ENCODE results near the gene XYLT2. TPM values are rescaled to one million over a fixed set of nuclear protein-coding genes. Genes with fewer than 3 reads are reported as not detected.

Gene XYLT2
- total and polyA plus RNA-seq, 10 of the 15 experiments (the other 5 are each of a cell fraction or from before 2014, with no cell fraction given): 0.82 to 20.6 (median 13.0) TPM

- TF ChIP-seq CREB1 (IDR thresholded peaks at IDR 0.05; ENCODE audit: low read depth): no peak
Observed at GRCh38 chr17:50339381-50339780, 6.5 kb upstream of the XYLT2 start (continued).

GRCh38 chr17:50344731-50345365 is 1.1 kb upstream of the XYLT2 start:
- Histone ChIP-seq H3K4me3 (peak overlapping the region; percentile 70), H3K4me1 (ENCODE audit: control insufficient read depth, insufficient read depth, low read length) (peaks cover 3% of the 10 kb centered on the region), H3K9ac (ENCODE audit: control insufficient read depth, insufficient read depth, low read length) (no peak overlapping the region), H3K79me2 (ENCODE audit: control insufficient read depth, insufficient read depth, low read length) (peaks cover 5% of the 10 kb centered on the region), H3K27me3 (replicated peaks in 1 of 2; ENCODE audit: control insufficient read depth in 2 of 2, insufficient read depth in 2 of 2, low read length in 1 of 2) (no peaks in the 10 kb centered on the region), H3K27ac (ENCODE audit: control insufficient read depth, insufficient read depth) (no peak overlapping the region), H3K36me3 (ENCODE audit: control insufficient read depth in 2 of 2, insufficient read depth in 2 of 2, low read length in 1 of 2) (no peaks in the 10 kb centered on the region; a peak in 2 of 4 replicates), H3K9me3 (replicated peaks; ENCODE audit: control insufficient read depth, insufficient read depth, low read length) (no peaks in the 10 kb centered on the region; the same call in 2 of the 3 replicates), H2AFZ (ENCODE audit: control insufficient read depth, low read depth, low read length) (no peak overlapping the region), H4K20me1 (ENCODE audit: control insufficient read depth, insufficient read depth) (no peaks in the 10 kb centered on the region), H3K4me2 (ENCODE audit: control insufficient read depth, insufficient read depth) (peak overlapping the region; percentile 96; the same call in 1 of the 2 replicates)
- ATAC-seq (no peak), DNase-seq (ENCODE audit: low read depth, low spot score) (no peak), FAIRE-seq (no peak)
- ChIA-PET RAD21 (ENCODE audit: unreplicated experiment) (interaction anchor here (0.8 kb wide), 1 partner anchor 52 kb away, joined by 3 read pairs; the partner anchor contains the start of gene LRRC59), POLR2A (interaction anchor here (0.7 to 1.1 kb wide), 2 partner anchors 27 to 29 kb away, joined by 4 read pairs; no protein-coding TSS in a partner anchor), SMC1A (ENCODE audit: uncharacterized antibody, unreplicated experiment) (interaction anchor here (0.6 kb wide), 1 partner anchor 28 kb away, joined by 3 read pairs; no protein-coding TSS in a partner anchor), CTCF (interaction anchor here (1.2 to 8.0 kb wide), 3 partner anchors 17 to 251 kb away, joined by 3 to 68 read pairs (median 3); no protein-coding TSS in a partner anchor)
- no peak for TF ChIP-seq HDAC2 (IDR thresholded peaks at IDR 0.05)
- no peak for TF ChIP-seq RB1 (IDR thresholded peaks at IDR 0.05; ENCODE audit: borderline replicate concordance)
- TF ChIP-seq PML (IDR thresholded peaks at IDR 0.05; ENCODE audit: low read length): no peak
- TF ChIP-seq SMARCA5 (IDR thresholded peaks at IDR 0.05): no peak
- TF ChIP-seq SREBF1 (IDR thresholded peaks at IDR 0.05; ENCODE audit: low read length): no peak
- TF ChIP-seq IRF5 (IDR thresholded peaks at IDR 0.05; ENCODE audit: borderline replicate concordance): no peak
- TF ChIP-seq NFYB (IDR thresholded peaks at IDR 0.05; ENCODE audit: insufficient read depth, low read depth, low read length): no peak
- TF ChIP-seq POLR2AphosphoS5 (IDR thresholded peaks at IDR 0.05; ENCODE audit: low read length): no peak
- TF ChIP-seq POU2F2 (IDR thresholded peaks at IDR 0.05; ENCODE audit: borderline replicate concordance, low read depth, low read length): no peak
- no peak for TF ChIP-seq TCF7 (IDR thresholded peaks at IDR 0.05; ENCODE audit: borderline replicate concordance)
- no peak for TF ChIP-seq CBX3 (IDR thresholded peaks at IDR 0.05; ENCODE audit: borderline replicate concordance, low read depth)
- no peak for TF ChIP-seq MTA3 (IDR thresholded peaks at IDR 0.05; ENCODE audit: borderline replicate concordance, low read length)
- TF ChIP-seq ESRRA (IDR thresholded peaks at IDR 0.05; ENCODE audit: low read length): no peak
- TF ChIP-seq ASH2L (IDR thresholded peaks at IDR 0.05; ENCODE audit: borderline replicate concordance, low read depth): no peak
- no peak for TF ChIP-seq KLF5 (IDR thresholded peaks at IDR 0.05; ENCODE audit: partially characterized antibody)
- no peak for TF ChIP-seq CHD2 (IDR thresholded peaks at IDR 0.05; ENCODE audit: borderline replicate concordance, low read depth, low read length)
- no peak for TF ChIP-seq SRF (IDR thresholded peaks at IDR 0.05; ENCODE audit: low read depth in 2 of 2, low read length in 2 of 2)
- no TSS peak for BruUV-seq (replicated peaks)
- WGBS (ENCODE audit: insufficient coverage, insufficient replicate concordance, low lambda C conversion rate, missing lambda C conversion rate): 61% methylated on average over 13 of the region's 13 CpGs
- in situ Hi-C loops (cut with MboI) (no loop called here), intact Hi-C loops (cut with micrococcal nuclease; ENCODE audit: unreplicated experiment) (loop anchor here (5.0 kb wide), 2 partner anchors 38 to 132 kb away; partner anchors contain the start of gene RSAD1)

Measured in GM12878 (cell line).